Prostate gland (tissue), 2 donors: ENCODE measurements around the gene NPS.

Experiments
- POLR2A ChIP-seq: fragments of 450-650 bp; IDR thresholded peaks from one replicate; pipeline ENCODE4 v1.6.1; 2016; ENCODE audit warnings: antibody characterized with exemption, mild to moderate bottlenecking
- POLR2AphosphoS5 ChIP-seq: sonication (generic); formaldehyde crosslinking; IDR thresholded peaks from one replicate; pipeline ENCODE4 v1.6.1; 2017; ENCODE audit warnings: antibody characterized with exemption
- TF ChIP-seq, protein P1 (sequence below), 4 experiments: fragments of 200-600 bp in 2 of 4; fragments of 450-650 bp in 2 of 4; sonication (generic) in 2 of 4; IDR thresholded peaks; 1 replicate in 3 of 4; 2 replicates in 1 of 4; pipeline ENCODE4 v1.5.1; 2016 to 2019; ENCODE audit warnings: antibody characterized with exemption in 4 of 4, mild to moderate bottlenecking in 2 of 4, moderate library complexity in 2 of 4

DNA sequence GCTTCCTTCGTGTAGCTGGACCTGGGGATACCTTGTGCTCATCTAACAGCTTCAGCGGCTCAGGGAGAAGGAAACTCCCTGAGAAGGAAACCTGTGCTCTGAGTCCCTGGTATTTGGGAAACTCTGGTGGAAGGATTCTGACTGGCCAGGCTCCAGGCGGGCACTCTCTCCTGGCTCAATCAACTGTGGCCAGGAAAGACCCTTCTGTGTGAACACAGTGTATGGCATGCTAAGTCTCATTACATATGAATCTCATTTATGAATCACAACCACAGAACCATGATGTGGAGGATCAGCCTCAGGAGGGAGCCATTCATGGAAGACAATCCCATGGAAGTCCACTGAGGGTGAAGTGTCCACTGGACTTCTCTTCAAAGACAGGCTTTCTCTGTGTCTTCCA, 20.9 kb downstream of the NPS start:
- TF ChIP-seq, protein P1, sequence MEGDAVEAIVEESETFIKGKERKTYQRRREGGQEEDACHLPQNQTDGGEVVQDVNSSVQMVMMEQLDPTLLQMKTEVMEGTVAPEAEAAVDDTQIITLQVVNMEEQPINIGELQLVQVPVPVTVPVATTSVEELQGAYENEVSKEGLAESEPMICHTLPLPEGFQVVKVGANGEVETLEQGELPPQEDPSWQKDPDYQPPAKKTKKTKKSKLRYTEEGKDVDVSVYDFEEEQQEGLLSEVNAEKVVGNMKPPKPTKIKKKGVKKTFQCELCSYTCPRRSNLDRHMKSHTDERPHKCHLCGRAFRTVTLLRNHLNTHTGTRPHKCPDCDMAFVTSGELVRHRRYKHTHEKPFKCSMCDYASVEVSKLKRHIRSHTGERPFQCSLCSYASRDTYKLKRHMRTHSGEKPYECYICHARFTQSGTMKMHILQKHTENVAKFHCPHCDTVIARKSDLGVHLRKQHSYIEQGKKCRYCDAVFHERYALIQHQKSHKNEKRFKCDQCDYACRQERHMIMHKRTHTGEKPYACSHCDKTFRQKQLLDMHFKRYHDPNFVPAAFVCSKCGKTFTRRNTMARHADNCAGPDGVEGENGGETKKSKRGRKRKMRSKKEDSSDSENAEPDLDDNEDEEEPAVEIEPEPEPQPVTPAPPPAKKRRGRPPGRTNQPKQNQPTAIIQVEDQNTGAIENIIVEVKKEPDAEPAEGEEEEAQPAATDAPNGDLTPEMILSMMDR (IDR thresholded peaks at IDR 0.05), result no peak
- TF ChIP-seq POLR2AphosphoS5, result no peak
- TF ChIP-seq POLR2A, result no peak
